Measurements from ENCODE around the gene SLCO2B1.
"Not testable (repeated sequence)": the region's sequence is repeated elsewhere in the genome, so short reads cannot be mapped to it uniquely, and the experiment has no call there.

Gene SLCO2B1, protein sequence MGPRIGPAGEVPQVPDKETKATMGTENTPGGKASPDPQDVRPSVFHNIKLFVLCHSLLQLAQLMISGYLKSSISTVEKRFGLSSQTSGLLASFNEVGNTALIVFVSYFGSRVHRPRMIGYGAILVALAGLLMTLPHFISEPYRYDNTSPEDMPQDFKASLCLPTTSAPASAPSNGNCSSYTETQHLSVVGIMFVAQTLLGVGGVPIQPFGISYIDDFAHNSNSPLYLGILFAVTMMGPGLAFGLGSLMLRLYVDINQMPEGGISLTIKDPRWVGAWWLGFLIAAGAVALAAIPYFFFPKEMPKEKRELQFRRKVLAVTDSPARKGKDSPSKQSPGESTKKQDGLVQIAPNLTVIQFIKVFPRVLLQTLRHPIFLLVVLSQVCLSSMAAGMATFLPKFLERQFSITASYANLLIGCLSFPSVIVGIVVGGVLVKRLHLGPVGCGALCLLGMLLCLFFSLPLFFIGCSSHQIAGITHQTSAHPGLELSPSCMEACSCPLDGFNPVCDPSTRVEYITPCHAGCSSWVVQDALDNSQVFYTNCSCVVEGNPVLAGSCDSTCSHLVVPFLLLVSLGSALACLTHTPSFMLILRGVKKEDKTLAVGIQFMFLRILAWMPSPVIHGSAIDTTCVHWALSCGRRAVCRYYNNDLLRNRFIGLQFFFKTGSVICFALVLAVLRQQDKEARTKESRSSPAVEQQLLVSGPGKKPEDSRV

DNA sequence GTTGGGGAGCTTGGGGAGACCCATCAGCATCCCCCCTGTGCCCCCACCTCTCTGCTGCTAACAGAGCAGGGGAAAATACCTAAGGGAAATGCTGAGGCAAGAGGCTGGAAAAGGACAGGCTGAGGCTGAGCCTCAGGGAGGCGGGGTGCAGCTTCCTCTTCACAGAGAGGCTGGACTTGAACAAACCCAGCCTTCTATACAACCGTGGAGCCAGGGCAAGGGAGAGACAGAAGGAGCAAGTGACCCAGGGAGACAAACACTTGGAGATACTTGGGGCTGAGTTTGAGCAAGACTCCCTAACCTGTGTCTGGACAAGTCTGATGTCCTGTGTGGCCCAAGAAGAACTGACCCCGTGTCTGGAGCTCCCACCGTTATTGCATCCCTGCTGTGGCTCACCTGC lies at the start of gene SLCO2B1:
TSS of gene SLCO2B1 (plus strand) at position 229 of the 400 bp plus-strand sequence. CDS start 275 bp downstream, outside the sequence.
- FAIRE-seq, result no peak

DNA sequence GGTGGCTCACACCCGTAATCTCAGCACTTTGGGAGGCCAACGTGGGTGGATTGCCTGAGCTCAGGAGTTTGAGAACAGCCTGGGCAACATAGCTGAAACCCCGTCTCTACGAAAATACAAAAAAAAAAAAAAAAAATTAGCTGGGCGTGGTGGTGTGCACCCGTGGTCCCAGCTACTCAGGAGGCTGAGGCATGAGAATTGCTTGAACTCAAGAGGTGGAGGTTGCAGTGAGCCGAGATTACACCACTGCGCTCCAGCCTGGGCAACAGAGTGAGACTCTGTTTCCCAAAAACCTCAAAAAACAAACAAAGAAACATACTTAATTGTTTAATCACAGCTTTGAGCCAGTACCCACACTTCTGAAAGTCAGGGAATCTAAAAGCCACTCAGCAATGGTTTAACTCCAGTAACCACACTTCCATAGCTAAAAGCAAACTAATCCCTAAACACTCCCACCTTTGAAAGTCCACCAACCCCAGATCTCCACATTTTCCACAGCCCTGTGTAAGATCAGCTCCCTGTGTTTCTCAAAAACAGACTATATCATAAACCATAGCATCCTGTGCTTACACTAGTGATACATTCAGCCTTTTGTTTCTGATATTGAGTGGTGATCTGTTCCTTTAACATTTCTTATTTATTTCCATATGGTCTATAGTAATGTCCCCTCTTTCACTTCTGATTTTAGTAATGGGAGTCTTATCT lies 49.3 kb upstream of the SLCO2B1 start:
- no peak for FAIRE-seq

DNA sequence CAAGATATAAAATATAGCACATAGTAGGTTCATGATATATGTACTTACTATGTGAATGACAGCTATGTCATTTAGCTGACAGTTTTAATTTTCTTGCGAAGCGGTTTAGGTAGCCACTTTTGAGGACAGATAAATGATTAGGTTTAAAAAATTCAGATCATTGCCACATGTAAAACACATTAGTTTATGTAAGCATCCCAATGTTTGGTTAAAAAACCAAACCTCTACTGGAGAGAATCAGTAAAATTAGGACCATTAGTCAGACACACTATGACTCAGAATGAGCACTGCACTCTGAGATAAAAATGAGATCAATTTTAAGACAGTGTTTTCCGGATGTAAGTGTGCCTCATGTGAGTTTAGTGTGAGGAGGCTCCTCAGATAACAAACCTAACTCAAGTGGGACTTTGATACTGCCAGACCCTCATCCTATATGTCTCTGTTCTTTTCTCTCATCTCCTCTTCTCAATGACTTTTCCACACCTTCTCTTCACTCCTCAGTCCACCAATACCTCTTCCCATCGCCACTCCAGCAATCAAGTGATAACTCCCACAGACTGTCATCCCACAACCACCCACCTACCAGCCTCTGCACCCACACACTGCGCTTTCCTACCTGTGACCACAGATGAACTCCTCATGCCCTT lies 47.4 kb upstream of the SLCO2B1 start:
- no peak for FAIRE-seq

DNA sequence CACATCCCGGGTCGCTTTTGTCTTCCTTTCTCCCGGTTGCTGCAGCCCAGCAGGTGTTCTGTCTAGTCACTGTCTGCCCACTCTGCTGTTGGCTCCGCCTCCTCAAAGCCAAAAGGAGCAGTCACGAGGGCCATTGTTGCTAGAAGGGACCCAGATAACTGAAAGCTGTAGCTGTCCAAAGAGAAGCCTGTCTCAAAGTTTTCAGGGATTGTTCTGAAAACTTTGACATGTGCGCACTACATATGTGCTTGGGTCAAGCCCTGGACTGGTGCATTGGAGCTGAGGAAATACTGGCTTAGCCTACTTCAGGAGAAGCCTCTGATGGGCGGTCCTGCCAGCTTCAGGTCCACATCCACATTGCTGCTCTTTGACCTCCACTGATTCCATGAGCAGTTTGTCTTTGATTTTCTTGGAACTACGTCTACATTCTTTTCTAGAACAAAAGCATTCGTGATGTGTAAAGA lies 45.4 kb upstream of the SLCO2B1 start:
- no peak for FAIRE-seq

DNA sequence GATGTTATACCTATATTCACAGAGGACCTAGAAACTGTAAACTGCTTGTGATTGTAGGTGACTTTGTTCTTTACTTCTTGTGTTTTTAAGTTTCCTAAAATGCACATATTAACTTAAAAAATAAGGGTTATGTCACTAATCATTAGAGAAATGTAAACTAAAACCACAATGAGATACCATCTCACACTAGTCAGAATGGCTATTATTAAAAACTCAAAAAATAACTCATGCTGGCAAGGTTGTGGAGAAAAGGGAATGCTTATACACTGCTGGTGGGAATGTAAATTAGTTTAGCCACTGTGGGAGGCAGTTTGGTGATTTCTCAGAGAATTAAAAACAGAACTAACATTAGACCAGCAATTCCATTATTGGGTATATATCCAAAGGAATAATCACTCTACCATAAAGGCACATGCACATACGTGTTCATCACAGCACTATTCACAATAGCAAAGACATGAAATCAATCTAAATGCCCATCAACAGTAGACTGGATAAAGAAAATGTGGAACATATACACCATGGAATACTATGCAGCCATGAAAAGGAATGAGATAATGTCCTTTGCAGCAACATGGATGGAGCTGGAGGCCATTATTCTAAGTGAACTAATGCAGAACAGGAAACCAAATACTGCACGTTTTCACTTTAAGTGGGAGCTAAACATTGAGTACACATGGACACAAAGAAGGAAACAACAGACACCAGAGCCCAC lies 44.8 kb upstream of the SLCO2B1 start:
- FAIRE-seq, result not testable (repeated sequence)

DNA sequence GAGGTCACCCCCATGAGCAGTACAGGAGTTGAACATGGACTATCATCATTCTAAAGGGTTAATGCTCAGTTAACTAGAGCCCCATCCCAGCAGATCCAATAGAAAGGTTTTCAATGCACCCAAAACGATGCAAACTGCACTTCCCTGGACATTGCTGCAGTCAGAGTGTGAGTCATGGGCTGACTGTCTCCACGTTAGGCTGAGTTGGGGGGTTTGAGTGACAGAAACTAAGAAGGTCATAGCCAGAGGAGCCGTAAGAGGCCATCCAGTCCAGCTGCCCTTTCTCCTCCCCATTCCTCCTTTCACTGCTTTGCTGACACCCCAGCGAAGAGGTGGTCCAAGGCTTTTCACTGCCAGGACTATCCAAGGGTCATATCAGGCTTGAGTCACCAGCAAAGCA lies 43.7 kb upstream of the SLCO2B1 start:
- FAIRE-seq, result no peak

DNA sequence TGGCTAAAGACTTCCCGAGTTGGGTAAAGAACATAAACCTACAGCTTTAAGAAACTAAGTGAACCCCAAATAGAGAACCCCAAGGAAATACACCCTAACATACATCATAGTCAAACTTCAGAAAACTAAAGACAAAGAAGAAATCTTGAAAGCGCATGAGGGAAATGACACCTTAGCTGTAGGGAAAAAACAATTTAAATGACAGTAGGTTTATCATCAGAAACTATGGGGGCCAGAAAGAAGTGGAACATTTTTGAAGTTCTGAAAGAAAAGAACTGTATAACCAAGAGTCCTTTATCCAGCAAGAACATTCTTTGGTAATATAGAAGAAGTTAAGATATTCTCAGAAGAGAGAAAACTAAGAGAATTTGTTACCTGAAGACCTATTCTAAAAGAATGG lies 38.7 kb upstream of the SLCO2B1 start:
- no peak for FAIRE-seq

DNA sequence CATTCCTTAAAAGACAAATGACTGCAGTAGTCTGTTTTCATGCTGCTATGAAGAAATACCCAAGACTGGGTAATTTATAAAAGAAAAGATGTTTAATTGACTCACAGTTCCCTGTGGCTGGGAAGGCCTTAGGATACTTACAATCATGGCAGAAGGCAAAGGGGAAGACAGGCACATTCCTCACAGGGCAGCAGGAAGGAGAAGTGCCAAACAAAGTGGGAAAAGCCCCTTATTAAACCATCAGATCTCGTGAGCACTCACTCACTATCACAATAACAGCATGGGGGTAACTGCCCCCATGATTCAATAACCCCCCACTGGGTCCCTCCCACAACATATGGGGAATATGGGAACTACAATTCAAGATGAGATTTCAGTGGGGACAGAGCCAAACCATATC lies 37.9 kb upstream of the SLCO2B1 start:
- no peak for FAIRE-seq

DNA sequence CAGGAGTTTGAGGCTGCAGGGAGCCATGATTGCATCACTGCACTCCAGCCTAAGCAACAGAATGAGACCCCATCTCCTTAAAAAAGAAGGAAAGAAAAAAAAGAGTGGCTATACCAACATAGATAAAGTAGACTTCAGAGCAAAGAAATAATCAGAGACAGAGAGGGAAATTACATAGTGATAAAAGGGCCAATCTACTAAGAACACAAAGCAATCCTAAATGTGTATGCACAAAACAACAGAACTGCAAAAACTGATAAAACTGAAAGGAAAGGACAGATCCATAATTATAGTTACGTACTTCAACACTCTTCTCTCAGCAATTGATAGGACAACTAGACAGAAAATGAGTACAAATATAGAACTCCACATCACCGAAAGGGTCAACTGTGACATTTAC lies 36.4 kb upstream of the SLCO2B1 start:
- no peak for FAIRE-seq

DNA sequence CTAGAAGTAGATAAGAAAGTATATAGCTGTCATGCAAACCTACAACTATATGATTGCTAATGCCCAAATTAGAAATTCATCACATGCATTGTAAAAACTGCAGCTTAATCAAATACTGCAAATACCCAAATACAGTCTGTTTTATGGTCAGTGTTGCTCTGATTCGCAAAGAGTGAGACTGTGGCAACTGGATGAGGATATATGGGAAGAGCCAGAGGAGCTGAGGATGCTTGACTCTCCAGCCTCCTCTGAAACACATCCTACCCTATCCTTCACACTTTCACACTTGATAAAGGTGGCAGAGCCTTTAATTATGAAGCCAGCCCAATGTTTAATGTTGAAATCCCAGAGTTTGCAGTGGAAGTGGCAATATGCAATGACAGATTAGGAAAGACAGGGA lies 32.3 kb upstream of the SLCO2B1 start:
- no peak for FAIRE-seq

DNA sequence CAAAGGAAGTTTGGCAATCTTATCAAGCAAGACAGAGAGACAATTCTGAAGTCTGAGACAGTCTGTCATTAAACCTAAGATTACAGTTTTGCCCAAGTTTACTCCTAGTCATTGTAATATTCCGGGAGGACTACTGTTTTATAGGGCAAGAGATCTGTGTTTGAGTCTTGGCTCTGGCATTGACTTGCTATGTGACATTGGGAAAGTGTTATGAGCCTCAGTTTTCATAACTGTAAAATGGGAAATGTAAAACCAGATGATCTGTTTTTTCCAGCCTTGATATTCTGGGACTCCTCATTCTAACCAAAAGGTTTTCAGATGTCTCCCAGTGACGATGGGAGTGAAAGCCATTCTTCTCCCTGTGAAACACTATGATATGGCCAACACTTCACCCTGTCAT lies 24.3 kb upstream of the SLCO2B1 start:
- FAIRE-seq, result no peak

DNA sequence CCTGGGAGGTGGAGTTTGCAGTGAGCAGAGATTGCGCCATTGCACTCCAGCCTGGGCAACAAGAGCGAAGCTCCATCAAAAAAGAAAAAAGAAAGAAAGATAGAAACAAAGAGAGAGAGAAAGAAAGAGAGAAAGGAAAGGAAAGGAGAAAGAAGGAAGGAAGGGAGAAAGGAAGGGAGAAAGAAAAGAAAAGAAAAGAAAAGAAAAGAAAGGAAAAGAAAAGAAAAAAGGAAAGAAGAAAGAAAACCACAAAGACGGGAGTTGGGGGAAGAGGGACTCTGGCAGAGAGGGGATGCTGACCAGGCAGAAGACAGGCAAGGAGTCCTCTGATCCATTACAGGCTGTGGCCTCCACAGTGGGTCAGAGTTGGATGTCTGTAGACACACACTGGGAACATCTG lies 18.8 kb upstream of the SLCO2B1 start:
- no peak for FAIRE-seq

DNA sequence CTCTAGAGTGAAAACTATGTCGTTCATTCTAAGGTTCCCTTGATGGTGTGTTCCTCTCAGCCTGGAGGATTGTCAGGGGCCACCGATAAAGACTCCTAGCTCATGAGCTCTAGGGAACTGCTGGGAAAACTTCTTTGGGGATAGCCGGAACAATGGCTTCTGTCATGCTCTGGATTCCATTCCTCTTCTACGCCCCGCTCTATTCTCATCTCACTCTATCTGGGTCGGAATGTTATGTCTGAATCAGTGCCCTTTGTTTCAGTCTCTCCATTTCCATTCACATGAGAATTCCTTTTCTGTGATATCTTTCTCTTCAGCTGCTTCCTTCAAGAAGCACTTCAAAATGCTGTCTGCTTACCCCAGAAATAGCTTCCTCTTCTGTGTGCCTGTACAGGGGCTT lies 16.9 kb upstream of the SLCO2B1 start:
- no peak for FAIRE-seq

DNA sequence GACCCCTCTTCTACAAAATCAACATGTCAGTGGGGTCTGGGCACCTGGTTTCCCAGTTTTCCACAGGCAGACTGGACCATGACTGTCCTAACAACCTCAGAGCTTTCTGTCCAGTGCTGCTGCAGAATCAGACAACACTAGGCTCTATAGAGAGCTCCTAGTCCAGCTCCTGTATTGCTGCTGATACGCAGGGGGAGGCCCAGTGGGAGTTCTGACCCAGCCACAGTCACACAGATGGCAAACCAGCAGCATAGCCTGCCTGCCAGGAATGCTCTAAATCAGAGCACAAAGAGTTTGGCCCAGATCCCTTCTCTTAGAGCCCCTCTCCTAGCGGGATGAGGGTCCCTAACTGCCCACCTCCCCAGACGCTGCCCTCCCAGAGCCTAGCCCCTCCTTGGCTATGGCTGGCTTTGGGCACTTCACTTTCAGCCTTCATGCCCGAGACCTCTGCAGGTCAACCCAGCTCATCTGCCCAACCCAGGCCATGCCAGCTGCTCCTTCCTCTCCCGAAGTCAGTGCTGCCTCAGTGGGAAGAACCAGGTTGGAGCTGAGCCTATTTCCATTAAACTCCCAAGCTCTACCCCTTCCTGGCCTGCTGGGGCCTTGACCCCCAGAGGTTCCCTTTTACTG lies 15.8 kb upstream of the SLCO2B1 start:
- FAIRE-seq, result no peak

DNA sequence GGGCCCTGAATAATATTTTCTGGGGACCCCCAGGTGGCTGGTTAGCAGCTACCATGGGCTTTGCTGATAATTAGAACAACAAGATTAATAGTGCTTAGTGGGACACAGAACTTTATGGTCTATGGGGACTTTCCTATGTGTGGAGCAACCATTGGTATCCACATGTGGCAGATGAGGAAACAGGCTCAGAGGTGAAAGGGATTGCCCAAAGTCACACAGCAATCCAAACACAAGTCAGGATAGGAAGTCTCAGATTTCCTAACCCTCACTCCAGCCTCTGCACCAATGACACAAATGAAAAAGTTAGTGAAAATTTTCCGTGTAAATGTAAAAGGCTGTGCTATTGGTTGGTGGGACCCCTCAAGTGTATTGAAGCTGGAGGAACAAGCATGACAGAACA lies 15.3 kb upstream of the SLCO2B1 start:
- no peak for FAIRE-seq

DNA sequence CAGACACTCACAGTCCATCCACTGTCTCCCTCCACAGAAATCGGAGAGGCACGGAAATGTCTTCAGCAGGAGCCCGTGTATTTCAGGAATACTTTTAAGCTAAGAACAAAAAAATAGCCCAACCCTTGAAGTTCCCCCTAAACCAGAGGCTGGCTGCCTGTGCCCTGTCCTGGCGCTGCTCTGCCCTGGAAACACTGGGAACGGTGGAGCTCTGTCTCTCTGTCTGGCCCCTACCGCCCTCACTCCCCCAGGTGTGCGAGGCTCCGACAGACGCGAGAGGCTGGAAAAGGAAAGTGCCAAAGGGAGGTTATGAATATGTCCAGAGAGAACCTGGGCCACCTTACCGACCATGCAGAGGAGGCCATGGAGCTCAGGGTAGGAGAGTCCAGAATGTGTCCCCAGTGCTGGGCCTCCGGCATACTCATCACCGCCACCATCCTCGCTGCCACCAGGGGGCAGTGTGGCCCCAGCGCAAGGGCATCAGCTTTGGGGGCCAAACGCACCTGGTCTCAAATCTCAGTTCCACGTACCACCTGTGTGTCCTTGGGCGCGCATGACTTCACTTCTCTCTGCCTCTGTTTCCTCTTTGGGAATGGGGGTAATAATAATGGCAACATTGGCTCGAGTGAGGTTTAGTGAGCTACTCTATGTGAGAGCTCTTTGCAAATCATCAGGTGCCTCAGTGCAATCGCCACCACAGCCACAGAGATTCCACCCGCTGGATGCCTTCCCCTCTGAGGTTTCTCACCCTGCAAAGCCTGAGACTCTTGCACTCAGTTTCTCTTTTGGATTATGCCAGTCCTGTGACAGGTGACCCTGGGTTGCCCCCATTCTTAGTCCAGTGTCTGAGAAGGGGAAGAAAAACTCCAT lies 10.4 kb upstream of the SLCO2B1 start:
- no peak for FAIRE-seq

DNA sequence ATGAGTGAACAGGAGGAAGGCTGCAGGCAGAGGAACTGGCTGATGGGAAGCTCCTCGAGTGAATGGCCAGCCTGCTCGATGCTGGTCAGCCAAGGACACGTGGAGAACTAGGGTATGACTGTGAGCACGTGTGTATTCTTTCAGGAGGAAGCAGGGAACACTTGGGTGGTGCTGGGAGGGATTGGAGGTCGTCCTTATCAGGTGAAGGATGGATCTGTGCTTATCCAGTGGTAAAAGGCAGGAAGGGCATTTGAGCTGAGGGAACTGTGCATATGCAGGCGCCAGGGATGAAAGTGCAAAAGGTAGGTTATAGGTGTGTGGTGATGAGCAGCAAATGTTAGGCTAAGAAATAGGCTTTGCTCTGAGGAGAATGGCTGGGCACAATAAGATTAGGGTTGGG lies 9.7 kb upstream of the SLCO2B1 start:
- no peak for FAIRE-seq

DNA sequence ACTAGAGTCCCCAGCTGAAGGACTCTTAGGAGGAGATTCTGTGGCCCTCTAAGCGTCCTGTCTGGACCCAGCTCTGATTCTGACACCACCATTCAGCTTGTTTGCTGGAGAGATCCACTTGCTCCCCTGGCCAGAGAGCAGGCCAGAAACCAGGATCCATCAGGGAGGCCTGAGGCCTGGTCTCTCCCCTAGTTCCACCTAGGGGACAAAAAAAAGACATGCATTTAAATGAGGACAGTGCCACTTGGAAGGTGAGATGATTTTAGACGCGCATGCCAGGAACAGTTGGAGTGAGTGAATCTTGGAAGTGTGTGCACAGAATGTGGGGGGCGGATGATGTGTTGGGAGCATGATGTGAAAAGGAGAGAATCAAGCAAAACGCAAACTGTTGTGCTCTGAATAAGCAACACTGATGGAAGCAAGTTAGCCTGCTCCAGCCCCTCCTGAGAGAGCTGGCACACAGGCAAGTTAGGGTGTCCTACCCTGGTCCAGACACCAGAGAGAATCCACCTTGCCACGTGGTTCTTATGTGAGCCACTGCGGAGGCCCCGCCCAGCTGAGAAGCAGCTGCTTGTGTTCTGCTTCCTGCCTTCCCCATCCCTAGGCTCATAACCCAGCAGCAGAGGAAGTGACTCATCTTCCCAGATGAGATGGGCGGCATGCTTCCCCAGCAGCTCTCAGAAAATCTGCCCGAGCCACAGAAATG lies 8.0 kb upstream of the SLCO2B1 start:
- no peak for FAIRE-seq

DNA sequence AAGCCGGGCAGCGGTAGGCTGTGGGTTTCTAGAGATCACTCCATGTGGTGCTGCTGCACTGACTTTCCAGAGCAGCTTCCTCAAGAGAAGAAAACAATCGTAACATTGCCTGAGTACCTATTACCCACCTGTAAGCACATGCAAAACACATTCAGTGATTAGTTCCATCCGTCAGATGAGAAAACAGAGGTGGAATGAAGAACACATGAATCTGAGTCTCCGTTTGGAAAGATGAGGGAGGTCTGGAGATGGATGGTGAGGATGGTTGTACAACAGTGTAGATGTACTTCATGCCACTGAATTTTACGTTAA lies 7.5 kb upstream of the SLCO2B1 start:
- FAIRE-seq, result no peak

DNA sequence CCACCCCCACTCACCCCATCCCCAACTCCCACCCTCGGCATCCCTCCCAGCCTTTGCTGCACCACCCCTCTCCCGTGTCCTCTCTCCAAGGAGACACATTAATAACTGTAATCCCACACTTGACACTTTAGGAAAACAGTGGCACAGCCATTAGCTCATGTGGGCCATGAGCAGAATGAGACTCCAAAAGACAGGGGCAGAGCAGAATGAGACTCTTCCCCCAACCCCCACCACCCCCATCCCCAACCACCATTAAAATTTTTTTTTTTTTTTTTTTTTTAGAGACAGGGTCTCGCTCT lies 6.2 kb upstream of the SLCO2B1 start:
- no peak for FAIRE-seq

Data from TTC549 (cell line).